ENCODE data around the gene CERT1.
"Not testable (repeated sequence)": the region's sequence is repeated elsewhere in the genome, so short reads cannot be mapped to it uniquely, and the experiment has no call there.

Gene CERT1, protein sequence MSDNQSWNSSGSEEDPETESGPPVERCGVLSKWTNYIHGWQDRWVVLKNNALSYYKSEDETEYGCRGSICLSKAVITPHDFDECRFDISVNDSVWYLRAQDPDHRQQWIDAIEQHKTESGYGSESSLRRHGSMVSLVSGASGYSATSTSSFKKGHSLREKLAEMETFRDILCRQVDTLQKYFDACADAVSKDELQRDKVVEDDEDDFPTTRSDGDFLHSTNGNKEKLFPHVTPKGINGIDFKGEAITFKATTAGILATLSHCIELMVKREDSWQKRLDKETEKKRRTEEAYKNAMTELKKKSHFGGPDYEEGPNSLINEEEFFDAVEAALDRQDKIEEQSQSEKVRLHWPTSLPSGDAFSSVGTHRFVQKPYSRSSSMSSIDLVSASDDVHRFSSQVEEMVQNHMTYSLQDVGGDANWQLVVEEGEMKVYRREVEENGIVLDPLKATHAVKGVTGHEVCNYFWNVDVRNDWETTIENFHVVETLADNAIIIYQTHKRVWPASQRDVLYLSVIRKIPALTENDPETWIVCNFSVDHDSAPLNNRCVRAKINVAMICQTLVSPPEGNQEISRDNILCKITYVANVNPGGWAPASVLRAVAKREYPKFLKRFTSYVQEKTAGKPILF

DNA sequence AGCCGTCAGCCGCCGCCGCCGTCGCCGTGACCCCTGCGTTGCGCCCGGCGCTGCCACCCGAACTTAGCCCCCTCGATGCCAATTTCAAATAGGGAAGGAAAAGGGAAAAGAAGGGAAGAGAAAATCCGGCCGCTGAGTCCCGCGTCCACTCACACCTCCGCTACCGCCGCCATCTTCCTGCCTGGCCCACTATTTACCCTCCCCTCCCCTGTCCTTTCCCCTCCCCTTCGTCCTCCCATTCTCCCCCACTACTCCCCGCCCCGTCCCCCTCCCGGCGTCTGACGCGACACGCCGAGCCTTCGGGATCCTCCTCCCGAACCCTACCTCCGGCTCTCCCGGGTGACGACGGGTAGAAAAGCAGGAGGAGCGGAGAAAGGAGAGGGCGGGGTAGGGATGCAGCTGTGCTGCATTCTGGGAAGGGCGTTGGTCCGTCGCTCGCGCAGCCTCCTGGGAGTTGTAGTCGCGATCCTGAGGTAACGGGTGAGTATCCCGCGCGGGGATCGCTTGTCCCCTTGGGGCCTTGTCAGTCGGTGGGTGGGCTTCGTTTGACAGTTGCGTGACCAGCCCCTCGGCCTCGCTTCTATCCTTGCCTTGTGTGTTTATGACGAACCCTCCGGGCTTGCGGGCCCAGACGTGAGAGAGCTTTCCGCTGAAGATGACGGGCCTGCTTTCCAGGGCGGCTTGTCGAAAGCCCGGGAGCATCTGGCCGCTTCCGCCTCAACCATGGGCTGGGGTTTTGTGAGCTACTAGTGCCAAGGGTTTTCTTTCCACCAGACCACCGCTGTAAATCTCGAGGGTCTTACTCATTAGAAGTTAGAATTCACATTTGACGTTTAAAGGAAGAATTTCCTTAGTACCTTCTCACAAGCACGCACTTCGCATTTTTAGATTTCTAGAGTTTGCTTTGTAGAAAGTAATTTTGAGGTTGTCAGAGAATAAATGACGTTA, at the start of gene CERT1, which contains the start of gene POLK:
CERT1 (minus strand) TSS at position 195 of the 948 bp plus-strand sequence. CDS start 422 bp downstream, outside the sequence.
POLK (plus strand) TSS at position 457 of the 948 bp plus-strand sequence.
- DNase-seq (ENCODE audit: low read depth), result peak; percentile 83

DNA sequence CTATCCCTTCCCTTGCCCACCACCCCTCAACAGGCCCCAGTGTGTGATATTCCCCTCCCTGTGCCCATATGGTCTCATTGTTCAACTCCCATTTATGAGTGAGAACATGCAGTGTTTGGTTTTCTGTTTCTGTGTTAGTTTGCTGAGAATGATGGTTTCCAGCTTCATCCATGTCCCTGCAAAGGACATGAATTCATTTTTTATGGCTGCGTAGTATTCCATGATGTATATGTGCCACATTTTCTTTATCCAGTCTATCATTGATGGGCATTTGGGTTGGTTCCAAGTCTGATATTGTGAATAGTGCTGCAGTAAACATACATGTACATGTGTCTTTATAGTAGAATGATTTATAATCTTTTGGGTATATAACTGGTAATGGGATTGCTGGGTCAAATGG, 49.2 kb upstream of the CERT1 start:
- DNase-seq (ENCODE audit: low read depth), result not testable (repeated sequence)

DNA sequence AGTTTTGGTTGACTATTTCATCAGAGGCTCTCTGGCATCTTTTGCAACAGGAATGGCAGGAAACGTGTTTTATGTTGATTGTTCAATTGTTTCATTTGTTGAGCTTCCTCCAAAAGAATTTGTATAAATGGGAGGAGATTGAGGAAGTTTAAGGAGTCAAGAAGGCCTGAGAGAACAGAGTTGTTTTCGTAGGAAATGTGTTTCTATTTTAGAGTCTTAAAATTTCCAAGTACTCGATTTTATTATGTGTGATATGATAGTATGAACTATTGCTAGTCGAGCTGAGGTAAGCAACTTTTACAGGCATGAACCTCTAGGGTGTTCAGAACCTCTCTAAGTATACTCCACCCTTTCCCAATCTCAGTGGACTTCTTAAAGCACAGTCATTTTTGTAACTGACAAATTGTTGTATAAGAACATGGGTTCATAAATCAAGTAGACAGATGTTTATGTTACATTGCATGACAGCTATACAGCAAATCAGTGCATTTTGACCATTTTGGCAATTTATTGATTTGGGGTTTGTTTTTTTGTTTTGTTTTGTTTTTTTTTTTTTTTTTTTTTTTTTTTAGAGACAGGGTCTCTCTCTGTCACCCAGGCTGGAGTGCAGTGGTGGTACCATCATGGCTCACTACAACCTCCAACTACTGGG, 47.7 kb upstream of the CERT1 start:
- no peak for DNase-seq (ENCODE audit: low read depth)

DNA sequence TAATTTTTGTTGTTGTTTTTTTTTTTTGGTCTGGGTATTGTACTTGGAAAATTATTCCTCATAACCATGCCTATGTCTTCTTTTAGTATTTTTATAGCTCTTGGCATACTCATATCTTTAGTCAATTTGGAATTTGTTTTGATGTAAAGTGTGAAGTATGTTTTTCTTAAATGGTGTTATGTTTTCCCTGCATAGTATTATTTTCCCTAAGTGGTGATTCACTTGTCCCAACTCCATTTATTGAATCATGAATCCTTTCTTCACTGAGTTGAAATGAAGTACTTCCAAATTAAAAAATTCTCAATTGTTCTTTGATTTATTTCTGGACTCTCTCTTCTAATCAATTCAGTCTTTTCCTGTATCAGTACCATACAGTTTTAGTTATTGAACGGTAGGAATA, 46.8 kb upstream of the CERT1 start:
- DNase-seq (ENCODE audit: low read depth), result no peak

DNA sequence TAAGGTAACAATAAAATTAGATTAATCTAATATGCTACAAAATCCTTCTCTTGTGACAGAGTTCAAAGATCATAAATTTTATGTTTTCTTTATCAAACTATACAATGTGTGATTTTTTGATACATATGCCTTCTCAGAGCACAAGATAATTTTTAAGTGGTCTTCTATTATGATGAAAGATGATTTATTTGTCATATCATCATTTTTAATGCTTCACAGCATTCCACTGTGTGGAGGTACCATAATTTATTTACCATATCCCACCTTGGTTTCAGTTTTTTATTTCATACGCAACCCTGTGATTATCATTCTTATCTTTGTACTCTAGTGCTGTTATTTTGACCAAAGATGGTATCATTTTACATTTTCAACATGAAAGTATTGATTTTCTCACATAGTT, 41.9 kb upstream of the CERT1 start:
- no peak for DNase-seq (ENCODE audit: low read depth)

DNA sequence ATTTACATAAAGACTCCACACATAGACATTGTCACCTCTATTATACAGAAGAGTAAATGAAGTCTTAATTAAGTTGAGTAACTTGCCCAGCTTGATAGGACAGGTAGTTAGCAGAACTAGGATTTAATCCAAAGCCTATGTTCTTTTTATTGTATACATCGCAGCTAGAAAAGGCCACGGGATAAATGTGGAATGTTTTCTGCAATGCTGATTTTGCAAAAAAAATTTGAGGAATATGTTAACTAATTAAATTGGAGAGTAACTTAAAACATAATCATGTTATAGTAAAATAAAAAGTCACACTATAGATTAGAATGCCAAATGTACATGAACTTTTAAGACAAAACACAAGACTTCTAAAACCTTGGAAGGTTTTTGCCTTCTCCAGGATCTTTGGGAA, 41.3 kb upstream of the CERT1 start:
- DNase-seq (ENCODE audit: low read depth), result no peak

DNA sequence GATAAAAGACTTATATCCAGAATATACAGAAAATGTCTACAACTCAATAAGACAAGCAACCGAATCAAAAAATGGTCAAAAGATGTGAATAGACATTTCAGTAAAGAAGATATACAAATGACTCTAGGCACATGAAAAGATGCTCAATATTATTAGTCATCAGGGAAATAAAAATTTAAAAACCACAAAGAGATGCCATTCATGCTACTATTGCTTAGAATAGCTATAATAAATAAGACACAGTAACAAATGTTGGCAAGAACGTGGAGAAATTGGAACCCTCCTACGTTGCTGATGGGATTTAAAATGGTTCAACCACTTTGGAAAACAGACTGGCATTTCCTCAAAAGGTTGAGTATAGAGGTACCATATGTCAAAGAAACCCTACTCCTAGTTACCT, 40.0 kb upstream of the CERT1 start:
- no peak for DNase-seq (ENCODE audit: low read depth)

DNA sequence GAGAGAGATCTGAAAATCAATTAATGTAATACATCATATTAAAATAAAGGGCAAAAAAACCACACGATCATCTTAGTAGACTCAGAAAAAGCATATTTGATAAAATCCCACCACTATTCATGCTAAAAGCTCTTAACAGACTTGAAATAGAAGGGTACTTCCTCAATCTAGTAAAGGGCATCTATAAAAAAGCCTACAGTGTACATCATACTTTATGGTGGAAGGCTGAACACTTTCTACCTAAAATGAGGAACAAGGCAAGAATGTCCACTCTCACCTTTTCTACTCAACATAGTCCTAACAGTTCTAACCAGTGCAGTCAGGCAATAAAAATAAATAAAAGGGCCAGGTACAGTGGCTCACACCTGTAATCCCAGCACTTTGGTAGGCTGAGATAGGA, 39.2 kb upstream of the CERT1 start:
- no peak for DNase-seq (ENCODE audit: low read depth)

DNA sequence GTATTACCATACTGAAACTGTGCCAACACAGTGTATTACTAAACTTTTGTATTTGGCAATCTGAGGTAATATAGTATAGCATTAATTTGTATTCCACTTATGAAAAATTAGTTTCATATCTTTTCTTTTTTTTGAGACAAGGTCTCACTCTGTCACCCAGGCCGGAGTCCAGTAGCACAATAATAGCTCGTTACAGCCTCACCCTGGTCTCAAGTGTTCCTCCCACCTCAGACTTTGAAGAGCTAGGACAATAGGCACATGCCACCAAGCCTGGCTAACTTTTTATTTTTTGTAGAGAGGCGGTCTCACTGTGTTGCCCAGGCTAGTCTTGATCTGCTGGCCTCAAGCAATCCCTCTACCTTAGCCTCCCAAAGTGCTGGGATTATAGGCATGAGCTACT, 36.4 kb upstream of the CERT1 start:
- DNase-seq (ENCODE audit: low read depth), result no peak

DNA sequence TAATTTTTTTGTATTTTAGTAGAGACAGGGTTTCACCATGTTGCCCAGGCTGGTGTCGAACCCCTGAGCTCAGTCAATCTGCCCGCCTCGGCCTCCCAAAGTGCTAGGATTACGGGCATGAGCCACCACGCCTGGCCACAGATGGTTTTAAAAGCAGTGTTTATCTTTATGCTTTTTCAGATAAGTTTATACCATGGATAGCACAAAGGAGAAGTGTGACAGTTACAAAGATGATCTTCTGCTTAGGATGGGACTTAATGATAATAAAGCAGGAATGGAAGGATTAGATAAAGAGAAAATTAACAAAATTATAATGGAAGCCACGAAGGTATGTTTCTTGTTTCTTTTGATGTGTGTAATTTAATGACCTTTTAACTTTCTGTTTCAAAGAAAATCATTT, 35.4 kb upstream of the CERT1 start:
- DNase-seq (ENCODE audit: low read depth), result no peak

DNA sequence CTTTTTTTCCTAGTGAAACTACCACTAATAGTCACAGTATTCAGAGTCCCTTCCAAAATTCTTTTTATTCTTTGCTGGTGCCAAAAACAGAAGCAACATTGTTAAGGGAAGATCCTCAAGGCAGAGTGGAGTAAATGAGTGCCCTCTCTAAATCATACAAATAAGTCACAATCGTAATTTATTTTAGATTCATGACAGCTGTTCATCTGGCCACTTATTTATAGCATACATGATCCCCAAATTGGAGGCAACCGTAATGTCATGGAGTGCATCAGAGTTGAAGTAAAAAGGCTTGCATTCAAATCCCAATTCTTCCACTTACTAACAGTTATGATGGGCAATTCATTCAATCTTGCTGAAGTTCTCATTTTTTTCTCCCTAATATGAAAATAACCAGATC, 33.7 kb upstream of the CERT1 start:
- DNase-seq (ENCODE audit: low read depth), result no peak

DNA sequence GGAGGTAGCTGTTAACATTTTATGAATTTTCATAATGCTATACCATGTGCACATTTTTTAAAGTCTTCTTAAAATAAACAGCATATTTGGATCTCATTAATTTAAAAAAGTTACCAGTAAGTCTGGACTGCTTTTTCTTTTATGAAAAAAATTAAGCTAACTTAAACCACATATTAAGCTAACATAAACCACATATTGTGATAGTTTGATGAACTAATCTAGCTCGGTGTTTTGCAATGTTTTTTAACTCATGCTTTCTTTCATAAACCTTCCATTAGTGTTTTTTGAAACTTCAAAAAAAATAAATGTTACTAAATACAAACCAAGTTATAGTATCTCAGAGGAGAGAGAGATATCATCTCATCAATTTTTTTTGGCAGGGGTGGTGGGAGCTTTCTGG, 26.8 kb upstream of the CERT1 start:
- DNase-seq (ENCODE audit: low read depth), result no peak

DNA sequence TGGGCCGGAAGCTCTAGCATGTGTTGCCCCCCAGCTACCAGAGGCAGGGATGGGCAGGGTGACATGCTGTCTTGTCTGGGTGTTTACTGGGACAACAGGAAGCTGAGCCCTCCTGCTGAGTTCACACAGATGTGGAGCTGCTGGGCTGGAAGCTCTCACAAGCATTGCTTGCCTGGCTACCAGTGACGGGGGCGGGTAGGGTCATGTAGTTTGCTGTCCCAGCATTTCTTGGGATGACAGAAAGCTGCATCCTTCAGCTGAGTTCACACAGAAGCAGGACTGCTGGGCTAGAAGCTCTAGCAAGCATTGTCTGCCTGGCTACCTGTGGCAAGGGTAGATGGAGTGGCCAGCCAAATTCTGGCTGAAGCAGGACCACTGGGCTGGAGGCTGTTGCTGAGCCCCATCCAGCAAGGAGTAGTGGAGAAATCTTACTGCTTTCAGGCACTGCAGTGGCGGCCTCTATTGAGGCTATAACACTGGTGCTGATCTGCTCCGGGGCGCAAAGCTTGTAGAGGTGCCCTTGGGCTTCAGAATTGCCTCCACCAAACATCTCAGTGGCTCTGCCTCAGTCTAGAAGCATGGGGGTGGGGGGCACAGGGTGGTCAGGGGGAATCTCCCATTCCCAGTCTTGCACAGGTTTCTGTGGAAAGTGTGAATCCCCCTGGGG, 25.4 kb upstream of the CERT1 start:
- no peak for DNase-seq (ENCODE audit: low read depth)

DNA sequence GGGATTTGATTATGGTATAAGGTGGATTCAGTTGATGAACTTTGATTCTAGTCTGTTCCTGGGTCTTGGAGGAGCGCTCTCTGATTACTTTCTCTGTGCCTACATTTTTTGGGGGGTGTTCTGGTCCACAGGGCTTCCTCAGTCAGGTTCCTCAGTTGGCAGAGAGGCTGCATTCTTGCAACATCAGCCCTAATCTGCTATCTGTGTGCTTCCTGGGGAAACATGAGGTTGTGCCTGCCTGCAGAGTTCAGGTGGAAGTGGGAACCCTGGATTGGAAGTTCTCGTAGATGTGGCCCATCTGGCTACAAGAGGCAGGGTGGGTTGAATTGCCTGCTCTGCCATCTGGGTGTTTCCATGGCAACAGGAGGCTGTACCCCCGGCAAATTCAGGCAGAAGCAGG, 24.7 kb upstream of the CERT1 start:
- DNase-seq (ENCODE audit: low read depth), result no peak

DNA sequence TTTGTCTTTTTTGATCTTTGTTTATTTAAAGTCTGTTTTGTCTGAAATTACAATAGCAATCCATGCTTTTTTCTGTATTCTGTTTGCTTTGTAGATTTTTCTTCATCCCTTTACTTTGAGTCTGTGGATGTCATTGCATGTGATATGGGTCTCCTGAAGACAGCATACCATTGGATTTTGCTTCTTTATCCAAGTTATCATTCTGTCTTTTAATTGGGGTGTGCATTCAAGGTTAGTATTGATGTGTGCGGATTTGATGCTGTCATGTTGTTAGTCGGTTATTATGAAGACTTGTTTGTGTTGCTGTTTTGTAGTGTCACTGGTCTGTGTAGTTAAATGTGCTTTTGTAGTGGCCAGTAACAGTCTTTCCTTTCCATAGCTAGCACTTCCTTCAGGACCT, 23.3 kb upstream of the CERT1 start:
- no peak for DNase-seq (ENCODE audit: low read depth)

DNA sequence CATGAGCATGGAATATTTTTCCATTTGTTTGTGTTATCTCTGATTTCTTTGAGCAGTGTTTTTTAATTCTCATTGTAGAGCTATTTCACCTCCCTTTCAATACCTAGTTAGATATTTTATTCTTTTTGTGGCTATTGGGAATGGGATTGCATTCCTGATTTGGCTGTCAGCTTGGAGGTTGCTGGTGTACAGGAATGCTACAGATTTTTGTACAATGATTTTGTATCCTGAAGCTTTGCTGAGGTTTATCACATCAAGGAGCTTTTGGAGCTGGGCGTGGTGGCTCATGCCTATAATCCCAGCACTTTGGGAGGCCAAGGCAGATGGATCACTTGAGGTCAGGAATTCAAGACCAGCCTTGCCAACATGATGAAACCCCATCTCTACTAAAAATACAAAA, 22.3 kb upstream of the CERT1 start:
- not testable (repeated sequence) for DNase-seq (ENCODE audit: low read depth)

DNA sequence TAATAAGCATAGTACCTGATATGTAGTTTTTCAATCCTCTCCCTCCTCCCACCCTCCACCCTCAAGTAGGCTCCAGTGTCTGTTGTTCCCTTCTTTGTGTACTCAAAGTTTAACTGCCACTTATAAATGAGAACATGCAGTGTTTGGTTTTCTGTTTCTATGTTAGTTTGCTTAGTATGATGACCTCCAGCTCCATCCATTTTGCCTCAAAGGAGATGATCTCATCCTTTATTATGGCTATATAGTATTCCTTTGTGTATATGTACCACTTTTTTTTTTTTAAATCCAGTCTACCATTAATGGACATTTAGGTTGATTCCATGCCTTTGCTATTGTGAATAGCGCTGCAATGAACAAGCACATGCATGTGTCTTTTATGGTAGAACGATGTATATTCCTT, 20.8 kb upstream of the CERT1 start:
- DNase-seq (ENCODE audit: low read depth), result no peak

DNA sequence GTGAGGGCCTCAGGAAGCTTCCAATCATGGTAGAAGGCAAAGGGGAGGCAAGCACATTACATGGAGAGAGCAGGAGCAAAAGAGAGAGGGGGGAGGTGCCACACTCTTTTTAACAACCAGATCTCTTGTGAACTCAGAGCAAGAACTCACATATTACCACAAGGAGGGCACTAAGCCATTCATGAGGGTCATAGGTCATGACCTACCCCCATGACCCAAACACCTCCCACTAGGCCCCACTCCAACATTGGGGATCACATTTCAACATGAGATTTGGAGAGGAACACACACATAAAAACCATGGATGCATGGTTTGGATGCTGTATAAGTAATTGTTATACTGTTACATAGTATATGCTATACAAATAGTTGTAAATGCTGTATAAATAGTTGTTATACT, 17.8 kb upstream of the CERT1 start:
- no peak for DNase-seq (ENCODE audit: low read depth)

DNA sequence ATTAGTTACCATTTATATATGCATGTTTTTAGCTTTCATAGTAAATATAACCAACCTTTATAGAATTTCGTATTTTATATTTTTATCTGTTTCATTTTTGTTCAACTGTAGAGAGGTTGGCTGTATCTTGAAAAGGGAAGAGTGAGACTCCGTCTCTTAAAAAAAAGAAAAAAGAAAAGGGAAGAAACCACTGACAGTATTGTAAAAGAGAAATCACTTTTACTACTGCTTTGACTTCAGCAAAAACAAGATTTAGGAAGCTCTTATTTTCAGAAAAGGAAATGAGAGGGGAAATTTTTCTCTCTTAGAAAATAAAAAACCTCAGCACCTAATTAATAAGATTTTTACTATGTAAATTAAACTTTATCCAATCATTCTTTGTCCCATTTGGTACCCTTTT, 14.6 kb upstream of the CERT1 start:
- DNase-seq (ENCODE audit: low read depth), result no peak

DNA sequence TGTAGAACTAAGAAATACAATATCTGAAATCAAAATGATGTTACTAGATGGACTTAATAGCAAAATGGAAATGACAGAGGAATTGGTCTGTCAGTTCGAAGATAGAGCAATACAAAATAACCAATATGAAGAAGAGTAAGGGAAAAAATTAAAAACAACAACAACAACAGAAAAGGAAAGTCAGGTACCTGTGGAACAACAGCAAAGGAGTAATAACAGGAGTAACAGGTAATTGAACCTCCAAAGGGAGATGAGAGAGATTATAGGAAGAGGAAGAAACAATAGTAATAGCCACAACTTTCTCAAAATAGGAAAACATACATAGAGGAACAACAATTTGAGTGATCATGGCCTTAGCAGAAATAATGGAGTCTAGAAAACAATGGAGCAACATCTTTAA, 13.9 kb upstream of the CERT1 start:
- DNase-seq (ENCODE audit: low read depth), result no peak

DNA sequence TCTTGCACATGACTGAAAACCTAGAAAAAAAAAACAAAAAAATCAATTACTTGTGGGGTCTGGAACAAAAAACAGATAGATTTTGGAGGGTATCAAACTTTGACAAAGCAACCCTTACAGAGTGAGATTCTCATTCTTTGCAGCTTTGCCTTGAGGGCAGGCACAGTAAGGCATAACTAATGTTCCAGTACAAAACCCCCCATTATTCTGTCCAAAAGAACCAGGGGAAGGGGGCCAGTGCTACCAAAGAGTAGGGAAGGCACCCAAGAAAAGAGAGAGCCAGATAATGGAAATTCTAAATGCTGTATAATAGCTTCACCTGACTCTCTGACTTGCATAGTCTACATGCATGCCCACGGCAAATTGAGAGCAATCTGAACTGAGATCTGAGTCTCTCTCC, 13.2 kb upstream of the CERT1 start:
- DNase-seq (ENCODE audit: low read depth), result no peak

DNA sequence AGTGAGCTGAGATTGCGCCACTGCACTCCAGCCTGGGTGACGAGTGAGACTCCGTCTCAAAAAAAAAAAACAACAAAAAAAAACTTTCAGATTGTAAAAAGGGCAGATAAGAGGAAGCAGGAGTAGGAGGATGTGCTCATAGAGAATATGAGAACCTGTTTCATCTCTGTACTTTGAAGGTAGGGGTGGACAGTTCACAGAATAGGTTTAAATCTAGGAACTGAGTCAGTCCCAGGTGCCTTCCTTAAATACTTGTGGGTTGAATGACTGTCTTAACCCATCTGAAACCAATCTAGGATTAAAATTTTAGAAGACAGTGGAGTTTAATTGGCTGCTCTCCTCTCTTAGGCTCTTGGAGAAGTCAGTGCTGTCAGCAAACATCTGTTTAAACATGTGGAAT, 12.6 kb upstream of the CERT1 start:
- no peak for DNase-seq (ENCODE audit: low read depth)

All from CMK (cell line).